Activated CD4-positive, alpha-beta T cell treated with anti-CD3 and anti-CD28 coated beads, Interleukin-2, amount 10 ng/mL, durations not matched to agents 24 days and 14 days (primary cell): ENCODE results near the gene BTBD9. TPM values are rescaled to one million over a fixed set of nuclear protein-coding genes. Genes with fewer than 3 reads are reported as not detected.
"Not testable (repeated sequence)": the region's sequence is repeated elsewhere in the genome, so short reads cannot be mapped to it uniquely, and the experiment has no call there.

Experiments used
- DNase-seq: peaks from one replicate; pipeline ENCODE4 v3.0.0; 2022
- H3K27ac Mint-ChIP-seq: one replicate; pipeline ENCODE4 v1.8.0; 2022; ENCODE audit warnings: mild to moderate bottlenecking, mixed read lengths
- H3K27me3 Mint-ChIP-seq: one replicate; pipeline ENCODE4 v1.8.0; 2022; ENCODE audit warnings: mixed read lengths
- H3K36me3 Mint-ChIP-seq: one replicate; pipeline ENCODE4 v1.8.0; 2022; ENCODE audit warnings: low read depth, mild to moderate bottlenecking, mixed read lengths
- H3K4me1 Mint-ChIP-seq: one replicate; pipeline ENCODE4 v1.8.0; 2021; ENCODE audit warnings: mixed read lengths
- H3K4me3 Mint-ChIP-seq: one replicate; pipeline ENCODE4 v1.8.0; 2022; ENCODE audit warnings: mild to moderate bottlenecking, moderate library complexity, mixed read lengths
- H3K9me3 Mint-ChIP-seq: one replicate; pipeline ENCODE4 v1.8.0; 2021; ENCODE audit warnings: mixed read lengths
- intact Hi-C: fragments of 100-400 bp; cut with micrococcal nuclease; formaldehyde crosslinking; loops from one replicate; pipeline ENCODE4 v1.15.1; 2023
- total RNA-seq: library from RNA; stranded (reverse); gene quantifications from 2 replicates; pipeline ENCODE4 v1.2.3, GENCODE V29; 2022

The BTBD9 gene
- total RNA-seq, 1 donor from 2014 or later: 12.4 TPM

- Mint-ChIP-seq H3K36me3 (no peaks in the 10 kb centered on the region), H3K4me1 (peaks cover 6% of the 10 kb centered on the region), H3K4me3 (no peak overlapping the region), H3K9me3 (peaks cover 2% of the 10 kb centered on the region), H3K27ac (no peak overlapping the region), H3K27me3 (no peaks in the 10 kb centered on the region)
- intact Hi-C loops: no loop called here
- no peak for DNase-seq
Measured at GRCh38 chr6:38438097-38438496, 201.6 kb downstream of the BTBD9 start.

- H3K4me3 Mint-ChIP-seq: no peak overlapping the region
- H3K36me3 Mint-ChIP-seq: no peaks in the 10 kb centered on the region
- H3K27ac Mint-ChIP-seq: no peak overlapping the region
- no peaks in the 10 kb centered on the region for H3K27me3 Mint-ChIP-seq
- intact Hi-C loops: no loop called here
- peaks cover 3% of the 10 kb centered on the region for H3K9me3 Mint-ChIP-seq
- DNase-seq: no peak
- H3K4me1 Mint-ChIP-seq: peaks cover 6% of the 10 kb centered on the region
Measured at GRCh38 chr6:38436726-38437465, 202.8 kb downstream of the BTBD9 start.

- Mint-ChIP-seq H3K27ac (no peak overlapping the region), H3K9me3 (peaks cover 3% of the 10 kb centered on the region), H3K36me3 (no peaks in the 10 kb centered on the region), H3K27me3 (no peaks in the 10 kb centered on the region), H3K4me3 (no peak overlapping the region), H3K4me1 (peaks cover 6% of the 10 kb centered on the region)
- intact Hi-C loops: no loop called here
- no peak for DNase-seq
Measured at GRCh38 chr6:38435330-38435729, 204.4 kb downstream of the BTBD9 start.

GRCh38 chr6:38434051-38434450, 205.7 kb downstream of the BTBD9 start:
- Mint-ChIP-seq H3K9me3 (peaks cover 3% of the 10 kb centered on the region), H3K36me3 (no peaks in the 10 kb centered on the region), H3K4me3 (no peak overlapping the region), H3K4me1 (peaks cover 6% of the 10 kb centered on the region), H3K27me3 (no peaks in the 10 kb centered on the region), H3K27ac (no peak overlapping the region)
- intact Hi-C loops: no loop called here
- DNase-seq: no peak

GRCh38 chr6:38432479-38432878, 207.2 kb downstream of the BTBD9 start:
- Mint-ChIP-seq H3K36me3 (no peaks in the 10 kb centered on the region), H3K27me3 (no peaks in the 10 kb centered on the region), H3K4me3 (no peak overlapping the region), H3K27ac (no peak overlapping the region), H3K4me1 (peaks cover 6% of the 10 kb centered on the region), H3K9me3 (peaks cover 3% of the 10 kb centered on the region)
- intact Hi-C loops: no loop called here
- no peak for DNase-seq

GRCh38 chr6:38432079-38432478, 207.7 kb downstream of the BTBD9 start:
- Mint-ChIP-seq H3K27ac (no peak overlapping the region), H3K4me3 (no peak overlapping the region), H3K27me3 (no peaks in the 10 kb centered on the region), H3K36me3 (no peaks in the 10 kb centered on the region), H3K4me1 (peaks cover 5% of the 10 kb centered on the region), H3K9me3 (peaks cover 3% of the 10 kb centered on the region)
- intact Hi-C loops: no loop called here
- no peak for DNase-seq

- Mint-ChIP-seq H3K36me3 (no peaks in the 10 kb centered on the region), H3K4me1 (no peaks in the 10 kb centered on the region), H3K4me3 (no peak overlapping the region), H3K27ac (no peak overlapping the region), H3K9me3 (peaks cover 3% of the 10 kb centered on the region), H3K27me3 (no peaks in the 10 kb centered on the region)
- intact Hi-C loops: no loop called here
- DNase-seq: no peak
Measured at GRCh38 chr6:38429546-38429945, 210.2 kb downstream of the BTBD9 start.

- Mint-ChIP-seq H3K36me3 (no peaks in the 10 kb centered on the region), H3K27ac (no peak overlapping the region), H3K27me3 (no peaks in the 10 kb centered on the region), H3K9me3 (no peaks in the 10 kb centered on the region), H3K4me3 (no peak overlapping the region), H3K4me1 (no peaks in the 10 kb centered on the region)
- no peak for DNase-seq
- intact Hi-C loops: no loop called here
Measured at GRCh38 chr6:38427492-38428210, 212.1 kb downstream of the BTBD9 start.

- H3K4me1 Mint-ChIP-seq, H3K27me3 Mint-ChIP-seq, DNase-seq, H3K9me3 Mint-ChIP-seq, intact Hi-C loops, H3K36me3 Mint-ChIP-seq, H3K4me3 Mint-ChIP-seq, H3K27ac Mint-ChIP-seq: not testable (repeated sequence)
Measured at GRCh38 chr6:38425788-38426488, 213.8 kb downstream of the BTBD9 start.

- Mint-ChIP-seq H3K27me3 (no peaks in the 10 kb centered on the region), H3K36me3 (no peaks in the 10 kb centered on the region), H3K4me3 (no peak overlapping the region), H3K27ac (no peak overlapping the region), H3K4me1 (no peaks in the 10 kb centered on the region), H3K9me3 (no peaks in the 10 kb centered on the region)
- DNase-seq: no peak
- intact Hi-C loops: no loop called here
Measured at GRCh38 chr6:38423746-38424145, 216.0 kb downstream of the BTBD9 start.

GRCh38 chr6:38420207-38420606, 219.5 kb downstream of the BTBD9 start:
- no peaks in the 10 kb centered on the region for H3K9me3 Mint-ChIP-seq
- H3K27me3 Mint-ChIP-seq: no peaks in the 10 kb centered on the region
- H3K27ac Mint-ChIP-seq: no peak overlapping the region
- H3K36me3 Mint-ChIP-seq: no peaks in the 10 kb centered on the region
- intact Hi-C loops: no loop called here
- no peaks in the 10 kb centered on the region for H3K4me1 Mint-ChIP-seq
- DNase-seq: no peak
- H3K4me3 Mint-ChIP-seq: no peak overlapping the region

- Mint-ChIP-seq H3K36me3 (no peaks in the 10 kb centered on the region), H3K27me3 (no peaks in the 10 kb centered on the region), H3K4me3 (no peak overlapping the region), H3K9me3 (no peaks in the 10 kb centered on the region), H3K27ac (no peak overlapping the region), H3K4me1 (no peaks in the 10 kb centered on the region)
- no peak for DNase-seq
- intact Hi-C loops: no loop called here
Measured at GRCh38 chr6:38417521-38417920, 222.2 kb downstream of the BTBD9 start.

- no peaks in the 10 kb centered on the region for H3K4me1 Mint-ChIP-seq
- intact Hi-C loops: no loop called here
- no peaks in the 10 kb centered on the region for H3K27me3 Mint-ChIP-seq
- H3K9me3 Mint-ChIP-seq: no peaks in the 10 kb centered on the region
- no peaks in the 10 kb centered on the region for H3K36me3 Mint-ChIP-seq
- no peak overlapping the region for H3K27ac Mint-ChIP-seq
- DNase-seq: no peak
- no peak overlapping the region for H3K4me3 Mint-ChIP-seq
Measured at GRCh38 chr6:38415231-38416005, 224.3 kb downstream of the BTBD9 start.
